K562 (cell line): Measurements from ENCODE around the gene MCAT.

Experiments used
- MYC ChIP-seq, 2 experiments: fragments of 250-450 bp in 1 of 2; sonication (Bioruptor Pico) in 1 of 2; IDR thresholded peaks; 2 replicates each; pipeline versions ENCODE4 v1.5.1 to v1.6.1; 2012 to 2021; ENCODE audit warnings: low read depth in 2 of 2, borderline replicate concordance in 1 of 2, improper control_type of control experiment in 1 of 2, low read length in 1 of 2, mild to moderate bottlenecking in 1 of 2, moderate library complexity in 1 of 2
- RCOR1 ChIP-seq, 2 experiments: IDR thresholded peaks; 2 replicates each; pipeline ENCODE4 v1.6.1; 2012; ENCODE audit warnings: low read depth in 2 of 2, low read length in 2 of 2, borderline replicate concordance in 1 of 2, improper control_type of control experiment in 1 of 2
- ZBTB1 ChIP-seq: sonication (generic); formaldehyde crosslinking; IDR thresholded peaks from 2 replicates; pipeline ENCODE4 v1.8.1; 2023; ENCODE audit warnings: missing genetic modification reagents, low read depth, mild to moderate bottlenecking, borderline replicate concordance
- ZSCAN32 ChIP-seq: fragments of 450-650 bp; formaldehyde crosslinking; IDR thresholded peaks from 2 replicates; pipeline ENCODE4 v1.4.0; 2020; ENCODE audit warnings: mild to moderate bottlenecking, moderate library complexity

- TF ChIP-seq RCOR1 (IDR thresholded peaks at IDR 0.05; ENCODE audit: borderline replicate concordance in 1 of 2, low read depth in 2 of 2, low read length in 2 of 2), result no peak
- no peak for TF ChIP-seq ZBTB1
- no peak for TF ChIP-seq ZSCAN32 (CRISPR knock-in tag)
- TF ChIP-seq MYC (IDR thresholded peaks at IDR 0.05; ENCODE audit: low read depth, low read length), result no peak
- TF ChIP-seq MYC (CRISPR knock-in tag; IDR thresholded peaks at IDR 0.05; ENCODE audit: borderline replicate concordance, low read depth), result no peak
These were observed 26.3 kb downstream of the MCAT start for GRCh38 chr22:43116932-43117331.
